Stimulated activated CD4-positive, alpha-beta T cell treated with anti-CD3 and anti-CD28 coated beads, TNF-alpha, amount 100 ng/mL, for 4 hours (primary cell): ENCODE data around the gene NPFFR1.
"Not testable (repeated sequence)": the region's sequence is repeated elsewhere in the genome, so short reads cannot be mapped to it uniquely, and the experiment has no call there.

Experiments
- DNase-seq, 3 experiments: peaks; one replicate each; pipeline ENCODE4 v3.0.0-alpha.2; 2020; ENCODE audit warnings: low read depth in 3 of 3

The NPFFR1 gene

GRCh38 chr10:70223728-70224127 is 60.1 kb downstream of the NPFFR1 start:
- DNase-seq = no peak

DNA sequence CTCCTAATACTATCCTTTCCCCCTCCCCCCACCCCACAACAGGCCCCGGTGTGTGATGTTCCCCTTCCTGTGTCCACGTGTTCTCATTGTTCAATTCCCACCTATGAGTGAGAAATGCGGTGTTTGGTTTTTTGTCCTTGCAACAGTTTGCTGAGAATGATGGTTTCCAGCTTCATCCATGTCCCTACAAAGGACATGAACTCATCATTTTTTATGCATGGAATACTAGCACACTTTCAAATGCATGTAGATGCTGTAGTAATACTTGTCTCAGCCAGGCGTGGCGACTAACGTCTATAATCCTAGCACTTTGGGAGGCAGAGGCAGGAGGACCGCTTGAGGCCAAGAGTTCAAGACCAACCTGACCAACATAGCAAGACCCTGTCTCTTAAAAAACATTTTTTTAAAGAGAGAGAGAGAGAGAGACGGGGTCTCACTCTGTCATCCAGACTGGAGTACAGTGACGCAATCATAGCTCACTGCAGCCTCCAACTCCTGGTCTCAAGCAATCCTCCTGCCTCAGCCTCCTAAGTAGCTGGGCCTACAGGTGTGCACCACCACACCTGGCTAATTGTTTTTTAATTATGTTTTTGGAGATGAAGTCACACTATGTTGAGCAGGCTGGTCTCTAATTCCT is 60.9 kb downstream of the NPFFR1 start:
- not testable (repeated sequence) for DNase-seq

- no peak for DNase-seq
Observed at GRCh38 chr10:70222340-70222794, 61.4 kb downstream of the NPFFR1 start.

DNA sequence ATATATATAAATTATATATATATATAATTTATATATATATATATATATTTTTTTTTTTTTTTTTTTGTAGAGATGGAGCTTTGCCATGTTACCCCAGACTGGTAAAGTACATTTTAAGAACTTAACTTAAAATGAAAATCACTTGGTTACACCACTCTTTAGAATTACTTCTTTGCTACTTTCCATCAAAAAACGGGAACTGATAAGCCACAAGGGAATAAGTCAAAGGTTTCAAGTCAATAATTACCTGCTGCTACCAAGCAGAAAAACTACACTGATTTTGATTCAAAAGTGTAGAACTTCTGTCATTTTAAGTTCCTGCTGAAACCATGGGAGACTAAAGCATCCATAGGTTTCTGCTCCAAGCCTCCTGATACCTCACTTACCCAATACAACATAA is 62.8 kb downstream of the NPFFR1 start:
- DNase-seq = no peak

GRCh38 chr10:70212879-70213278 is 70.9 kb downstream of the NPFFR1 start:
- DNase-seq = no peak

DNA sequence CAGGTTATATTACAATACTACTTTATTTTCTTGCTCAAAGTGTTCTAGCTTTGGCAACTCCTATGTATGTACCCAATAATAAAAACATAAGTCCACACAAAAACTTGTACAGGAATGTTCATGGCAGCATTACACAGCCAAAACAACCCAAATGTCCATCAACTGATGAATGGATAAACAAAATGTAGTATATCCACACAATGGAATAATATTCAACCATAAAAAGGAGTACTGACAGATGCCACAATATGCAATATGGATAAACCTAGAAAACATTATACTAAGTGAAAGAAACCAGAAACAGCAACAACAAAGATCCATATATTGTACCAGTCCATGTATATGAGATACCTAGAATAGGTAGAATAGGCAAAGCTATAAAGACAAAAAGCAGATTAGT is 71.5 kb downstream of the NPFFR1 start:
- DNase-seq = no peak

DNA sequence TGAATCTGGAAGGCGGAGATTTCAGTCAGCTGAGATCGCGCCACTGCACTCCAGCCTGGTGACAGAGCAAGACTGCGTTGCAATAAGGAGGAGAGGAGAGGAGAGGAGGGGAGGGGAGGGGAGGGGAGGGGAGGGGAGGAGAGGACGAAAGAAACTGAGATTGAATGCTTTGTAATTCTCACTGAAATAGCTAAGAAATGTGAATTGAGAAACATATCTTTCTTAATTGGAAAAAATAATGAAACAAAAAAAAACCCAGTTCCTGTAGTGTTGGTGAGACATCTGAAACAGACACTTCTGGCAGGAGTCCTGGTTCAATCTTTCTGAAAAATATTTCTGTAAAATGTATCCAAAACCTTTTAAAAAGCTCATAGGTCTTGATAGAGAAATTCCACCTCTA is 77.0 kb downstream of the NPFFR1 start:
- no peak for DNase-seq

- no peak for DNase-seq
Observed at GRCh38 chr10:70201105-70201504, 82.7 kb downstream of the NPFFR1 start.

- DNase-seq = no peak
Observed at GRCh38 chr10:70198696-70199466, 84.9 kb downstream of the NPFFR1 start.
